Measurements from ENCODE around the gene CALML3. TPM values are rescaled to one million over a fixed set of nuclear protein-coding genes. Genes with fewer than 3 reads are reported as not detected.
"Not testable (repeated sequence)": the region's sequence is repeated elsewhere in the genome, so short reads cannot be mapped to it uniquely, and the experiment has no call there.

The CALML3 gene
- total RNA-seq (2014; rRNA removed; shearing (Covaris generic)): not detected in 2 replicates
- polyA plus RNA-seq (2015; cell fraction: cytosol; rRNA removed): not detected in 2 replicates
- not detected in 2 replicates for polyA plus RNA-seq (2015; cell fraction: nucleus; rRNA removed)

DNA sequence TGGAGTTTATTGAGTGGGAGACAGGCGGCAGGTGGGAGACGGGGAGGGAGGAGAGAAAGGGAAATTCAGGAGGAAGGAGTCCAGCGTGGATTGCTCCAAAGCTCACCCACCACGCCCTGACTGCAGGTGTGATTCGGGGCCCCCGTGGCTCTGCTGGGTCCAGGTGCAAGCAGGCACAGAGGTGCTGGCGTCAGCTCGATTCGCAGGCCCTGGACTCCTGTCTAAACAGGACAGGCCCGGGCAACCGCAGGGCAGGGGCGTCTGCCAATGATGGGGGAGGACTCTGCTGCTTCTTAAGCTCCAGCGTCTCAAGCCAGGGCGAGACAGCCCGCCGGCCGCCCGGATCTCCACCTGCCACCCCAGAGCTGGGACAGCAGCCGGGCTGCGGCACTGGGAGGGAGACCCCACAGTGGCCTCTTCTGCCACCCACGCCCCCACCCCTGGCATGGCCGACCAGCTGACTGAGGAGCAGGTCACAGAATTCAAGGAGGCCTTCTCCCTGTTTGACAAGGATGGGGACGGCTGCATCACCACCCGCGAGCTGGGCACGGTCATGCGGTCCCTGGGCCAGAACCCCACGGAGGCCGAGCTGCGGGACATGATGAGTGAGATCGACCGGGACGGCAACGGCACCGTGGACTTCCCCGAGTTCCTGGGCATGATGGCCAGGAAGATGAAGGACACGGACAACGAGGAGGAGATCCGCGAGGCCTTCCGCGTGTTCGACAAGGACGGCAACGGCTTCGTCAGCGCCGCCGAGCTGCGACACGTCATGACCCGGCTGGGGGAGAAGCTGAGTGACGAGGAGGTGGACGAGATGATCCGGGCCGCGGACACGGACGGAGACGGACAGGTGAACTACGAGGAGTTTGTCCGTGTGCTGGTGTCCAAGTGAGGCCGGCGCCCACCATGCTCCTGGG lies at the start of gene CALML3:
TSS of gene CALML3 (plus strand) at position 321 of the 920 bp plus-strand sequence. CDS start at position 446, 125 bp downstream.
- no peak for DNase-seq (ENCODE audit: low read depth)

DNA sequence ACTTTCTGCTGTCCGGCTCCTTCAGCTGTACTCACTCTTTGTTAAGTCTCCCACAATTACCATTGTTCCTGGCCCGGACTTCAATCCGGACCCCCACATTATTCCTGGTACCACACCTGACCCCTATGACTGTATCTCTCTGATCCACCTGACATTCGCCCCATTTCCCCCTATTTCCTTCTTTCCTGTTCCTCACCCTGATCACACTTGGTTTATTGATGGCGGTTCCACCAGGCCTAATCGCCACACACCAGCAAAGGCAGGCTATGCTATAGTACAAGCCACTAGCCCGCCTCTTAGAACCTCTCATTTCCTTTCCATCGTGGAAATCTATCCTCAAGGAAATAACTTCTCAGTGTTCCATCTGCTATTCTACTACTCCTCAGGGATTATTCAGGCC lies 49.7 kb upstream of the CALML3 start:
- not testable (repeated sequence) for DNase-seq (ENCODE audit: low read depth)

- DNase-seq (ENCODE audit: low read depth): not testable (repeated sequence)
Measured at GRCh38 chr10:5475974-5476807, 48.6 kb upstream of the CALML3 start.

GRCh38 chr10:5476918-5477525 lies 47.7 kb upstream of the CALML3 start:
- DNase-seq (ENCODE audit: low read depth): no peak

GRCh38 chr10:5477948-5478693 lies 46.6 kb upstream of the CALML3 start:
- DNase-seq (ENCODE audit: low read depth): no peak

DNA sequence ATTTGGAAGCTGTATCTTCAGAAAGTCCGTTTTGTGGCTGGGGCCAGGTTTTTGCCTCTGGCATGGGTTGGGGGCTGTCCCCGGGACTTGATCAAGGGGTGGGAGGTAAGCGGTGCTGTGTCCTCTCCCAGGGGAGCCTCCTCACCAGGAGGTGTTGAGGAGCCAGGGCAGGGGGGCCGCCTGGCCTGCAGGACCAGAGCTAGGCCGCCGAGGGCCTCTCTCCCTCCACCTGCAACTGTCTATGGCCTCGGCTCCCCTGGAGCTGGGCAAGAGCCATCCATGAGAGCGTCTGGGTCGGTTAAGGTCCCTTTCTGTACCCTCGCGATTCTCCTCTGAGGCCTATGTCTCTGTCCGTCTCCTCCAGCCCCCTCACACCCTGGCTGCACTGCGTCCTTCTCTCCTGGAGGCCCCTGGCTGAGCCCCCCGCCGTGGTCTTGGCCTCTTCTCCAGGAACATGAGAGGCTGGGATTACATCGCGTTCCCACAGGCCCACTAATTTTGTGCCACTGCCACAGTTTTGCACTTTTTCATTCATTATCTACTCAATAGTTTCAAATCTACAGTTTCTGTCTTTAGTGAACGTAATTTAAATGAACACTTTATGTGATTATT lies 46.0 kb upstream of the CALML3 start:
- no peak for DNase-seq (ENCODE audit: low read depth)

DNA sequence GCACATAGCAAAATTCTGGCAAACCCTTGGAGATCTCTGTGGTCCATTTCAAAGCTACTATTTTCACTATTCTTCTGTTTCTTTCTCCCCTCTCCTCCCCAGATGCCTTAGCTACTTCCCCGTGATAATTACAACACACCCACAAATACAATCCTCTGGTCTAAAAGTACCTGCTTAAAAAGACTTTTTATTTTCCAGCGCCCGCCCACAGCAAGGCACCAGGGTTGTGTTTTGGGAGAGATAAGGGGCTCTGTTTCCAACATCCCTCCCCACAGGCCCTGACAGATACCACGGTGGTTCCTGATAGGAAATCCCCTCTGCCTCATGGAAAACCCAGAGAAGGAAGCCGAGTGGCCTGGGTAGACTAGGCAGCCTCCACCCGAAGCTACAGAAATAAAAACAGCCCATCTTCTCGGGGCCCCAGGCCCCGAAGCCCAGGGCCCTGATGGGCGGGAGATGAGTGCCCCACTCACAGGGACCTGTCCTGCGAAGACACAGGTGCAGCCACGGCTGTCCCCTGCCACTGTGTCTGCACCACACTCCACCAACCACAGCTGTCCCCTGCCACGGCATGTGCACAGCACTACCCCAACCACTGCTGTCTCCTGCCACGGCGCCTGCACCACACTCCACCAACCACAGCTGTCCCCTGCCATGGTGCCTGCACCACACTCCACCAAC lies 45.1 kb upstream of the CALML3 start:
- no peak for DNase-seq (ENCODE audit: low read depth)

GRCh38 chr10:5480162-5480941 lies 44.4 kb upstream of the CALML3 start:
- no peak for DNase-seq (ENCODE audit: low read depth)

DNA sequence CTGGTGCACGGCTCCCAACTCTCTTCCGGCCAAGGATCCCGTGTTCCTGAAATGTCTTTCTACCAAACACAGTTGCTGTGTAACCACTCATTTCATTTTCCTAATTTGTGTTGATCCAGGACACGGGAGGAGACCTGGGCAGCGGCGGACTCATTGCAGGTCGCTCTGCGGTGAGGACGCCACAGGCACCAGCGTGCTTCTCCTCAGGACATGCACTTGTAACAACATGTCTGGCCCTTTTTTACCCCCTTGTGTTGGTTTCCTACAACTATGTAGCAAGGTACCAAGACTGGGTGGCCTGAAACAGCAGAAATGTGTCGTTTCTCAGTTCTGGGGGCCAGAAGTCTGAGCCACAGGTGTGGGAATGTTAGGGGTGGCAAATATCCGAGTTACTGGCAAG lies 43.6 kb upstream of the CALML3 start:
- no peak for DNase-seq (ENCODE audit: low read depth)

- no peak for DNase-seq (ENCODE audit: low read depth)
Measured at GRCh38 chr10:5482016-5482415, 42.7 kb upstream of the CALML3 start.

DNA sequence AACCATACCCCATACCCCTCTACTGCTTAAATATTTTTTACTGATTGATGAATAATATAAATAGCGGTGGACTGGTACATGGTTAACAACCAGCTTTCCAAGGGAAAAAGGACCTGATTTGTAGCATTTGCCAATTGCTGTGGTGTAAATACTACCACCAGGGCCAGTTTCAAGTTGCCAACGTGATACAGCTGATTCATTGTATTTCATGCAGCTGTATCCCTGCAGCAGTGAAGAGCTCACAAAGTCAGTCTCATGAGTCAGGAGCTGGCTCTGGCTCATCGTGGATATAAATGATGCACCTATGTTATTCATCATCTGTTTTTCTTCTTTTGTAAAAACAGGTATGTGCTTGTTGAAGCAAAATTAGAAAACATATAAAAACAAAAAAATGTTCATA lies 40.6 kb upstream of the CALML3 start:
- peak; percentile 58 for DNase-seq (ENCODE audit: low read depth)

DNA sequence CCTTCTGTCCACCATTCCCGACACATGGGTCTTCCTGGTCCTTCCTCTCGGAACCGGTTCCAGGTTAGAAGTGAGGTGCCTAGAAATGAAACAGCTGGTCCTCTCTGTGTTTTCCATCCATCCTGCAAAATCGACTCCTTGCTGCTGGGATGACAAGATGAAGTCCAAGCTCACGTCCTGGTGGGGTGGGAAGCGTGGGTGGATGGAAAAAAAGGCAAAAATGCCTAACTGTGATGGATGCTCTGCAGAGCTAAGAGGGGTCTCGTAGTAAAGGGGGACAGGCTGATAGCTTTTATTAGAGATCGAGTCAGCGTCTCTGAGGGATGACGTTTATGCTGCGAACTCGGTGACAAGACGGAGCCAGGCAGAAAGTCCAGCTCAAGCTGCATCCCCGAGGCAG lies 39.5 kb upstream of the CALML3 start:
- no peak for DNase-seq (ENCODE audit: low read depth)

DNA sequence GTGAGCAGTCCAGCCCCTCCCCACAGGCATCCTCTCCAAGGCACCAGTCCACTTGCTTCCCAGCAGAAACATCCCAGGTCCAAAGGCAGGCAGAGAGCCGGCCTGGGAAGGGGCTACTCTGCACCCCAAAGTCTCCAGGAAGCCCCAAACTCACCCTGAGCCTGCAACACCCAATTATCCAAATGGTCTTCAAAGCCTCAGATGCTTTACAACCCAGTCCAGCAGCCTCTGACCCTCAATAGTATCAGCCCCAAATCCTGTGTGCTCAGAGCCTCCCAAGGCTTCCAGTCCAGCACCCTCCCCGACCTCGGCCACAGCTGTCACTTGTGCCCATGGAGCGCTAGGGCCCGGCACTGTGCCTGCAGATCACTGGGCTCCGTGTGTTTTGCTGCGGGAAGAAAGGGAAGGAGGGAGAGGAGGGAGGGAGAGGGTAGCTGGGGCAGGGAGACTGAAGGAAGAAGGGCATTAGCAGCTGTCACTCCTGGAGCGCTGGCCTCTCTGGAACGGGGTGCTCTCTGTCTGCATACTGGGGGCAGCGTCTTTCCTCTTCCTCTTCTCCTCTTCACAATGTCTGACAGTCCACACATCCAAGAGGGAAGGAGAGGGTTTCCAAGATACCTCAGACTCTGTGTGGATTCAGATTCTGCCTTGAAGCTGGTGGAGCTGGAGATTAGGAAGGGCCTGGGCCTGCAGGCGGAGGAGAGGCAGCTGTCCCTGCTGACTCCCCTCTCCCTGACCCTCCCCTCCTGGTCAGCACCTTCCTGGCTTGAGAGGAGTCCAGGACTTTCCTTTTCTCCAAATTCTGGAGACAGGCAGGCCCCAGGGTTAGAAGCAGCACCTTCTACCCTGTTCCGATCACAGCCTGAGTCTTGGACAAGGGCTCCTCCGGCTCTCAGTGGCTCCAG lies 38.6 kb upstream of the CALML3 start:
- no peak for DNase-seq (ENCODE audit: low read depth)

DNA sequence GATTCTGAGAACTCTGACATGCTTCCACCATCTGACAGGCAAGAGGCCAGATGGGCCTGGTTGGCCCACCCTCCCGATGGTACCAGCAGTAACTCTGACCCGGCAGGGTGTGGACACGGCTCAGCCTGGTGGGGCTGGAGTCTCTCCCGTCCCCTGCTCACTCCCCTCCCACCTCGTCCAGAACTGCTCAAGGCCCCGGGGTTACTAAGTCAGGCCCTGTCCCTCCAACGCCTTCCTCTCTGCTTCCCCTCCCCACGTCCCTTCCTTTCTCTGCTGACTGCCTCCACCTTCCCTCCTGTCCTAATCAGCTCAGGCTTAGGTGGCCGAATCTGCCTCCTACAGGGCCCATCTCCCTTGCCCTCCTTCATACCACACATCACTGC lies 37.9 kb upstream of the CALML3 start:
- no peak for DNase-seq (ENCODE audit: low read depth)

GRCh38 chr10:5488272-5489161 lies 36.2 kb upstream of the CALML3 start:
- DNase-seq (ENCODE audit: low read depth): no peak

GRCh38 chr10:5490032-5490431 lies 34.7 kb upstream of the CALML3 start:
- no peak for DNase-seq (ENCODE audit: low read depth)
